ENCODE measurements around the gene DPEP3. TPM values are rescaled to one million over a fixed set of nuclear protein-coding genes. Genes with fewer than 3 reads are reported as not detected.

The DPEP3 gene
- total and polyA plus RNA-seq, 12 donors = 0.01 to 0.34 TPM; not detected in 10

GRCh38 chr16:67948015-67948414 is 32.3 kb downstream of the DPEP3 start:
- Histone ChIP-seq H3K4me3 (no peak overlapping the region), H3K36me3 (peaks cover 0 to 100% (median 87%) of the 10 kb centered on the region in 9 donors), H3K27ac (peak overlapping the region in 2 of 10 donors; percentile 6 to 27), H3K27me3 (no peaks in the 10 kb centered on the region), H3K4me1 (peaks cover 21 to 65% (median 44%) of the 10 kb centered on the region in 9 donors), H3K9me3 (no peaks in the 10 kb centered on the region)
- TF ChIP-seq, protein P1, sequence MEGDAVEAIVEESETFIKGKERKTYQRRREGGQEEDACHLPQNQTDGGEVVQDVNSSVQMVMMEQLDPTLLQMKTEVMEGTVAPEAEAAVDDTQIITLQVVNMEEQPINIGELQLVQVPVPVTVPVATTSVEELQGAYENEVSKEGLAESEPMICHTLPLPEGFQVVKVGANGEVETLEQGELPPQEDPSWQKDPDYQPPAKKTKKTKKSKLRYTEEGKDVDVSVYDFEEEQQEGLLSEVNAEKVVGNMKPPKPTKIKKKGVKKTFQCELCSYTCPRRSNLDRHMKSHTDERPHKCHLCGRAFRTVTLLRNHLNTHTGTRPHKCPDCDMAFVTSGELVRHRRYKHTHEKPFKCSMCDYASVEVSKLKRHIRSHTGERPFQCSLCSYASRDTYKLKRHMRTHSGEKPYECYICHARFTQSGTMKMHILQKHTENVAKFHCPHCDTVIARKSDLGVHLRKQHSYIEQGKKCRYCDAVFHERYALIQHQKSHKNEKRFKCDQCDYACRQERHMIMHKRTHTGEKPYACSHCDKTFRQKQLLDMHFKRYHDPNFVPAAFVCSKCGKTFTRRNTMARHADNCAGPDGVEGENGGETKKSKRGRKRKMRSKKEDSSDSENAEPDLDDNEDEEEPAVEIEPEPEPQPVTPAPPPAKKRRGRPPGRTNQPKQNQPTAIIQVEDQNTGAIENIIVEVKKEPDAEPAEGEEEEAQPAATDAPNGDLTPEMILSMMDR (IDR thresholded peaks at IDR 0.05) = no peak
- WGBS, 2 donors = 94 to 97% methylated on average over 14 to 15 of the region's 15 CpGs
- no peak for DNase-seq
- intact Hi-C loops (cut with DNase I) = loop anchor here in 1 of 10 donors (10.0 kb wide), 1 partner anchor 403 kb away; no protein-coding TSS in a partner anchor
- ATAC-seq = no peak

GRCh38 chr16:67946966-67947558 is 33.2 kb downstream of the DPEP3 start:
- Histone ChIP-seq H3K27ac (peak overlapping the region in 4 of 10 donors; percentile 6 to 83 (median 41)), H3K36me3 (peaks cover 0 to 100% (median 87%) of the 10 kb centered on the region in 9 donors), H3K4me3 (no peak overlapping the region), H3K4me1 (peaks cover 21 to 69% (median 51%) of the 10 kb centered on the region in 9 donors), H3K9me3 (no peaks in the 10 kb centered on the region), H3K27me3 (no peaks in the 10 kb centered on the region)
- intact Hi-C loops (cut with DNase I) = loop anchor here in 1 of 10 donors (10.0 kb wide), 1 partner anchor 402 kb away; no protein-coding TSS in a partner anchor
- WGBS, 2 donors = 90 to 94% methylated on average over 28 of the region's 28 CpGs
- ATAC-seq (no peak), DNase-seq (no peak)
- TF ChIP-seq, protein P1 (IDR thresholded peaks at IDR 0.05) = no peak

DNA sequence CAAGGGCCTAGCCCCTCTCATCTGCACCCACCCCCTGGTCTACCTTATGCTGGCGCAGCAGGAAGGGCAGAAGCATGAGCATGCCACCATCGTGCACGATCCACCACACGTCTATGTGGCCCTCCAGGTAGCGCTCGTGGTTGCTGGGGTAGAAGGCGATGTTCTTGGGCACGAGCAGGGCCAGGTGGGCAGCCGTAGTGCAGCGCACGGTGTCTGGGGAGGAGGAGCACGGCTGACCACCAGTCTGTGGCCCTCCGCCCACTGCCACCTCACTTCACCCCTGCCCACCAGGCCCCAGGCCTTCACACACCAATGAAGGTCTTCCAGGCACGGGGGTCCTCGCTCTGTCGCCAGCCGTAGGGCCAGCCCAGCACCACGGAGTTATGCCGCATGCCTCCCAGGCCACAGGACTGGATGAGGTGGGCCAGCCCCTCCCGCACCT is 34.1 kb downstream of the DPEP3 start:
- H3K4me3 ChIP-seq = no peak overlapping the region
- DNase-seq (no peak), ATAC-seq (no peak)
- TF ChIP-seq, protein P1 (IDR thresholded peaks at IDR 0.05) = no peak
- H3K27me3 ChIP-seq = no peaks in the 10 kb centered on the region
- intact Hi-C loops (cut with DNase I) = loop anchor here in 1 of 10 donors (10.0 kb wide), 1 partner anchor 401 kb away; no protein-coding TSS in a partner anchor
- 94% methylated on average over 20 of the region's 20 CpGs for WGBS, 2 donors
- H3K9me3 ChIP-seq = no peaks in the 10 kb centered on the region
- H3K36me3 ChIP-seq = peaks cover 0 to 100% (median 85%) of the 10 kb centered on the region in 9 donors
- peak overlapping the region in 3 of 10 donors; percentile 76 to 83 (median 77) for H3K27ac ChIP-seq
- peaks cover 17 to 69% (median 43%) of the 10 kb centered on the region in 9 donors for H3K4me1 ChIP-seq

- intact Hi-C loops (cut with DNase I) = loop anchor here in 1 of 10 donors (10.0 kb wide), 1 partner anchor 401 kb away; no protein-coding TSS in a partner anchor
- peaks cover 0 to 100% (median 81%) of the 10 kb centered on the region in 9 donors for H3K36me3 ChIP-seq
- no peak overlapping the region for H3K4me3 ChIP-seq
- no peak for DNase-seq
- no peaks in the 10 kb centered on the region for H3K27me3 ChIP-seq
- peak overlapping the region in 7 of 10 donors; percentile 53 to 83 (median 71) for H3K27ac ChIP-seq
- TF ChIP-seq, protein P1 (IDR thresholded peaks at IDR 0.05) = no peak
- no peaks in the 10 kb centered on the region for H3K9me3 ChIP-seq
- ATAC-seq = peak in 3 of 8 donors; percentile 2 to 11 (median 2)
- WGBS, 2 donors = 68 to 77% methylated on average over 24 of the region's 24 CpGs
- H3K4me1 ChIP-seq = peaks cover 15 to 65% (median 40%) of the 10 kb centered on the region in 9 donors
Measured at GRCh38 chr16:67945392-67945933, 34.8 kb downstream of the DPEP3 start.
